ENCODE results near the gene GFOD1.

- TF ChIP-seq GLIS3 (CRISPR knock-in tag; IDR thresholded peaks at IDR 0.05) (no peak), PATZ1 (CRISPR knock-in tag; IDR thresholded peaks at IDR 0.05; ENCODE audit: borderline replicate concordance) (no peak), TCF4 (CRISPR knock-in tag; IDR thresholded peaks at IDR 0.05; ENCODE audit: borderline replicate concordance) (no peak)
These were observed 67.8 kb downstream of the GFOD1 start for GRCh38 chr6:13419422-13420195.

Data from SK-N-SH treated with all-trans-retinoic acid at 6 μM for 48 hours (cell line).